ENCODE results near the gene MGRN1. TPM values are rescaled to one million over a fixed set of nuclear protein-coding genes. Genes with fewer than 3 reads are reported as not detected.

The MGRN1 gene
- total RNA-seq, 6 experiments from 2014 or later, result 65.8 to 81.6 (median 69.1) TPM

DNA sequence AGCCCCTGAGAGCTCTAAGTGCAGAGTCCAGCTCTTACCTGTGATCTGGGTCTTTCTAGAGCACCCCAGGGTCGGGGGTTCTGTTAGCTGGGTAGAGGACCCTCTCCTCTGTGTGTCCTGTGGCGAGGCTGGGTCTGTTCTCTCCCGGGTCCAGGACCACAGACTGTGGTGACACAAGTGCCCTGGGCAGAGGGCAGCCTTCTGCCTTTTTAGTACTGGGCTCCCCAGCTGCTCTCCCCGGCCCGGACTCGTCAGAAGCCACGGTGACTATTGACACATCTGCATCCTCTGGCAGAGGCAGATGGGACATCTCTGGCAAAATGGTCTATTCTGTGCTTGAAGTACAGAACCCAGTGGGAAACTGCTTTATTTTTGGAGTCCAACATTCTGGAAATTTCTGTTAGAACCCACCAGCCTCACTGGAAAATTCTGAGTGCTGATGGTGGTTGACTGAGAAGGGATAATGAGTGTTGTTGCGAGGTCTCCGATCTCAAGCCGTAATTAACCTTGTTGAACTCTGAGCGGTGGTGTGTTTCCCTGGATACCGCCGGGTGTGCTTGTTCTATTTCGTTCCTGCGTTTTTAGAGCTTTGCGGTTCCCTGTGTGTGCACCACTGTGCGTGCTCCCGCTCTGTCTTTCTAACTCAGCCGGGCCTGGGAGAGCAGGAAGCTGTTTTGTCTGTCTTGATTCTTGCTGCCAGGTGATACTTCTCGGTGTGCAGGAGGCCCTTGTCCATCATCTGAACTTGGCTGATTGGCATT lies 42.8 kb downstream of the MGRN1 start:
- Mint-ChIP-seq H3K4me3 (no peak overlapping the region), H3K27ac (no peak overlapping the region), H3K9me3 (no peaks in the 10 kb centered on the region), H3K27me3 (ENCODE audit: insufficient read depth) (peaks cover 3% of the 10 kb centered on the region), H3K4me1 (ENCODE audit: low read depth) (no peaks in the 10 kb centered on the region; the same call in 1 of the 2 replicates), H3K36me3 (ENCODE audit: low read depth) (no peaks in the 10 kb centered on the region; the same call in 1 of the 2 replicates)
- DNase-seq, result no peak
- TF ChIP-seq, protein P1, sequence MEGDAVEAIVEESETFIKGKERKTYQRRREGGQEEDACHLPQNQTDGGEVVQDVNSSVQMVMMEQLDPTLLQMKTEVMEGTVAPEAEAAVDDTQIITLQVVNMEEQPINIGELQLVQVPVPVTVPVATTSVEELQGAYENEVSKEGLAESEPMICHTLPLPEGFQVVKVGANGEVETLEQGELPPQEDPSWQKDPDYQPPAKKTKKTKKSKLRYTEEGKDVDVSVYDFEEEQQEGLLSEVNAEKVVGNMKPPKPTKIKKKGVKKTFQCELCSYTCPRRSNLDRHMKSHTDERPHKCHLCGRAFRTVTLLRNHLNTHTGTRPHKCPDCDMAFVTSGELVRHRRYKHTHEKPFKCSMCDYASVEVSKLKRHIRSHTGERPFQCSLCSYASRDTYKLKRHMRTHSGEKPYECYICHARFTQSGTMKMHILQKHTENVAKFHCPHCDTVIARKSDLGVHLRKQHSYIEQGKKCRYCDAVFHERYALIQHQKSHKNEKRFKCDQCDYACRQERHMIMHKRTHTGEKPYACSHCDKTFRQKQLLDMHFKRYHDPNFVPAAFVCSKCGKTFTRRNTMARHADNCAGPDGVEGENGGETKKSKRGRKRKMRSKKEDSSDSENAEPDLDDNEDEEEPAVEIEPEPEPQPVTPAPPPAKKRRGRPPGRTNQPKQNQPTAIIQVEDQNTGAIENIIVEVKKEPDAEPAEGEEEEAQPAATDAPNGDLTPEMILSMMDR (IDR thresholded peaks at IDR 0.05), result no peak

DNA sequence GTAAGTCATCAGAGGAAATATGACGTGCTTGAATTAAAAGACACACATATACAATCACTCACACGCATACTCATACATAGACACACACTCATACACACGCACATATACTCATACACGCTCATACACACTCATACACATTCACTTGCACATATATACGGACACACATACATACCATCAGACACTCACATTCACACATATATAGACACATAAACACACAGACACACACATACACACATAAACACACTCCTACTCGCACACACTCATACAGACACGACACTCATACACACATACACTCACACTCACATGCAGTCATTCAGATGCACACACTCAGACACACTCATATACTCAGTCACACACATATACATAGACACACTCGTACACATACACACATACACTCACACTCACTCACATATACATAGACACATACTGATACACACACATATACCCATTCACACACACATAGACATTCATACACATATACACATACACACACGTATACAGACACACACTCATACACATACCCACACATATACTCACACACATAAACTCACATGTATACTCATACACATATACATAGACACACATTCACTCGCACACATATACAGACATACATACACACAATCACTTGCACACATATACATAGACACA lies 43.8 kb downstream of the MGRN1 start:
- no peak for DNase-seq
- TF ChIP-seq, protein P1 (IDR thresholded peaks at IDR 0.05), result no peak
- Mint-ChIP-seq H3K4me3 (no peak overlapping the region), H3K4me1 (ENCODE audit: low read depth) (no peaks in the 10 kb centered on the region; the same call in 1 of the 2 replicates), H3K27me3 (ENCODE audit: insufficient read depth) (peaks cover 1% of the 10 kb centered on the region), H3K9me3 (no peaks in the 10 kb centered on the region), H3K36me3 (ENCODE audit: low read depth) (no peaks in the 10 kb centered on the region; the same call in 1 of the 2 replicates), H3K27ac (no peak overlapping the region)

DNA sequence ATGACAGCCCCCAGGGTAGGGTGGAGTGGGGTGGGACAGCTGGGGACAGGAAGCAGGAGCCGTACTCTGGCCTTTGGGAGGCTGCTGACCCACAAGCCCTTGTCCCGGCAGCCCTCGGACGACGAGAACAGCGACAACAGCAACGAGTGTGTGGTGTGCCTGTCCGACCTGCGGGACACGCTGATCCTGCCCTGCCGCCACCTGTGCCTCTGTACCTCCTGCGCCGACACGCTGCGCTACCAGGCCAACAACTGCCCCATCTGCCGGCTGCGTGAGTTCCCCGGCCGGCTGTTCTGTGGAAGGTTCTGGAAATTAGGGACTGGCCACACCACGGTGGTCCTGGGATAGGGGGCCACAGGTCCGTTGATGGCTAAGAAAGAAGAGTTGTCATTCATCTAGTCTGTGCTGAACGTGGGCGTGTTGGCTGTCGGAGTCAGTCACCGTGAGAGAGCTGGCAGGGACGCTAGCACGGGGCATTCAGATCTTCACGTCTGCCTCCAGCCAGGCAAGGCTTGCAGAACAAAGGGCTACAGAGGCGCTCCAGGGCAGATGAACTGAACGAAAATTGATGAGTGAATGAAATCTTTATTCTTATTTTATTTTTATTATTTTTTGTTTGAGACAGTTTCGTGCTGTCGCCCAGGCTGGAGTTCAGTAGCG lies 48.9 kb downstream of the MGRN1 start:
- DNase-seq, result no peak
- Mint-ChIP-seq H3K4me1 (ENCODE audit: low read depth) (no peaks in the 10 kb centered on the region), H3K4me3 (no peak overlapping the region), H3K27me3 (ENCODE audit: insufficient read depth) (no peaks in the 10 kb centered on the region; the same call in none of the 2 replicates), H3K9me3 (no peaks in the 10 kb centered on the region), H3K36me3 (ENCODE audit: low read depth) (no peaks in the 10 kb centered on the region; the same call in 1 of the 2 replicates), H3K27ac (no peak overlapping the region)
- TF ChIP-seq, protein P1 (IDR thresholded peaks at IDR 0.05), result no peak

DNA sequence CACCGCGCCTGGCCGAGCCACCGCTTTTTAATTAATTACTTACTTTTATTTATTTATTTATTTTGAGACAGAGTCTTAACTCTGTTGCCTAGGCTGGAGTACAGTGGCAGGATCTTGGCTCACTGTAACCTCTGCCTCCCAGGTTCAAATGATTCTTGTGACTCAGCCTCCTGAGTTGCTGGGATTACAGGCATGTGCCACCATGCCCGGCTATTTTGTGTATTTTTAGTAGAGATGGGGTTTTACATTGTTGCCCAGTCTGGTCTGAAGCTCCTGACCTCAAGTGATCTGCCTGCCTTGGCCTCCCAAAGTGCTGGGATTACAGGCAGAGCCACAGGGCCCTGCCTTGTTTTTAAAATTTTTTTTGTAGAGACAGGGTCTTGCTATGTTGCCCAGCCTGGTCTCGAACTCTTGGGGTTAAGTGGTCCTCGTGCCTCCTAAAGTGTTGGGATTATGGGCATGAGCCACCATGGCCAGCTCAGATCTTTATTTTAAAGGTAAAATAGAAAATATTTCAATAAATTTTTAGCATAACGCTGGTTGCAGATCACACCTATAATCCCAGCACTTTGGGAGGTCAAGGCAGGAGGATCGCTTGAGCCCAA lies 50.4 kb downstream of the MGRN1 start:
- Mint-ChIP-seq H3K27me3 (ENCODE audit: insufficient read depth) (peaks cover 4% of the 10 kb centered on the region), H3K9me3 (no peaks in the 10 kb centered on the region), H3K36me3 (ENCODE audit: low read depth) (no peaks in the 10 kb centered on the region), H3K4me3 (no peak overlapping the region), H3K4me1 (ENCODE audit: low read depth) (no peaks in the 10 kb centered on the region), H3K27ac (no peak overlapping the region)
- TF ChIP-seq, protein P1 (IDR thresholded peaks at IDR 0.05), result no peak
- DNase-seq, result no peak
